ENCODE results near the gene DPPA2. TPM values are rescaled to one million over a fixed set of nuclear protein-coding genes. Genes with fewer than 3 reads are reported as not detected.

The DPPA2 gene
- total RNA-seq, 4 donors from 2014 or later = not detected

DNA sequence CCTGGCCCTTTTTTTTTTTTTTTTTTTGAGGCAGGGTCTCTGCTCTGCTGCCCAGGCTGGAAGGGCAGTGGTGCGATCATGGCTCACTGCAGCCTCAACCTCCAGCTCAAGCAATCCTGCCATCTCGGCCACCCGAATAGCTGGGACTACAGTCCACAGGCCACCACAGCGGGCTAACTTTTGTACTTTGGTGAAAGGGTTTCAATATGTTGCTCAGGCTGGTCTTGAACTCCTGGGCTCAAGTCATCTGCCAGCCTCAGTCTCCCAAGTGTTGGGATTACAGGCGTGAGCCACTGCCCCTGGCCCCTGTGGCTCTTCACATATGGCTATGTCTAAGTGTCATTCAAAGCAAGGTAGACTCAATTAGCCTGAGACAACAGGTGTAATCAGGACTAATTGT, 8.8 kb upstream of the DPPA2 start:
- H3K4me1 ChIP-seq = no peaks in the 10 kb centered on the region
- no peak overlapping the region for H3K4me3 ChIP-seq
- H3K27ac ChIP-seq = no peak overlapping the region
- H3K27me3 ChIP-seq = no peaks in the 10 kb centered on the region
- DNase-seq (ENCODE audit: low spot score in 2 of 2) = no peak
- H3K36me3 ChIP-seq = no peaks in the 10 kb centered on the region
- TF ChIP-seq POLR2A (IDR thresholded peaks at IDR 0.05) = no peak
- TF ChIP-seq POLR2AphosphoS5 (IDR thresholded peaks at IDR 0.05) = no peak
- TF ChIP-seq EP300 (IDR thresholded peaks at IDR 0.05) = no peak
- TF ChIP-seq CTCF (IDR thresholded peaks at IDR 0.05) = no peak
- no peaks in the 10 kb centered on the region for H3K9me3 ChIP-seq
- WGBS = 85% methylated on average over 2 of the region's 5 CpGs

DNA sequence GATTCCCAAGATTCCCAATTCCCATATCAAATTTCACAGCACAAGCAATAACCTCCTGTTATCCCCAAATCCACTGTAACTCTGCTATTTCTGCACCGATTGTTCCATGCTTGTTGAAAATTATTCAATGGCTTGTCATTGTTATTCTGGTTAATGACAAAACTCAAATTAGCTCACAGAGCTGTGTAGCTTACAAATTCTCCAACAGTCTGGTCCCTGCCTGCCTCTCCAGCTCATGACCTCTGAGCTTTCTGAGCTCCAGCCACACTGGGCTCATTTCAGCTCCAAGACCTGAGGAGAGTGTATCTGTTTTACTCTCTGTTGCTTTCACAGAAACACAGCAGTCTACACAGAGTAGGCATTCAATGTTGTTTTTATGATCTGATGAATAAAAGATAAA, 3.3 kb downstream of the DPPA2 start:
- Histone ChIP-seq H3K36me3 (no peaks in the 10 kb centered on the region), H3K4me3 (no peak overlapping the region), H3K4me1 (no peaks in the 10 kb centered on the region), H3K27ac (no peak overlapping the region), H3K9me3 (peaks cover 4% of the 10 kb centered on the region), H3K27me3 (no peaks in the 10 kb centered on the region)
- TF ChIP-seq POLR2AphosphoS5 (IDR thresholded peaks at IDR 0.05) (no peak), EP300 (IDR thresholded peaks at IDR 0.05) (no peak)
- DNase-seq (ENCODE audit: low spot score in 2 of 2) = no peak
- 58% methylated on average over 1 of the region's 1 CpG for WGBS

DNA sequence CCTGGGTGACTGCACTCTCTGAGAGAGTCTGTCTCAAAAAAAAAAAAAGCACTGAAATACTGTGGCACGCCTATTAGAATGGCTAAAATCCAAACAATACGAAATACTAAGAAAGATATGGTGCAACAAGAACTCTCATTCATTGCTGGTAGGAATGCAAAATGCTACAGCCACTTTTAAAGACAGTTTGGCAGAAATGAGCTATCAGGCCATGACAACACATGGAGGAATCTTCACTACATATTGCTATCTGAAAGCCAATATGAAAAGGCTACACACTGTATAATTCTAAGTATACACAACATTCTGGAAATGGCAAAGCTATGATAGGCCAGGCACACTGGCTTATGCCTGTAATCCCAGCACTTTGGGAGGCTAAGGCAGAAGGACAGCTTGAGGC, 18.8 kb downstream of the DPPA2 start:
- H3K36me3 ChIP-seq = no peaks in the 10 kb centered on the region
- H3K27me3 ChIP-seq = no peaks in the 10 kb centered on the region
- no peak for TF ChIP-seq POLR2A (IDR thresholded peaks at IDR 0.05)
- TF ChIP-seq EP300 (IDR thresholded peaks at IDR 0.05) = no peak
- TF ChIP-seq POLR2AphosphoS5 (IDR thresholded peaks at IDR 0.05) = no peak
- no peak for TF ChIP-seq CTCF (IDR thresholded peaks at IDR 0.05)
- H3K4me1 ChIP-seq = no peaks in the 10 kb centered on the region
- no peak for DNase-seq (ENCODE audit: low spot score in 2 of 2)
- H3K4me3 ChIP-seq = no peak overlapping the region
- H3K9me3 ChIP-seq = no peaks in the 10 kb centered on the region
- WGBS = 79% methylated on average over 2 of the region's 2 CpGs
- no peak overlapping the region for H3K27ac ChIP-seq

DNA sequence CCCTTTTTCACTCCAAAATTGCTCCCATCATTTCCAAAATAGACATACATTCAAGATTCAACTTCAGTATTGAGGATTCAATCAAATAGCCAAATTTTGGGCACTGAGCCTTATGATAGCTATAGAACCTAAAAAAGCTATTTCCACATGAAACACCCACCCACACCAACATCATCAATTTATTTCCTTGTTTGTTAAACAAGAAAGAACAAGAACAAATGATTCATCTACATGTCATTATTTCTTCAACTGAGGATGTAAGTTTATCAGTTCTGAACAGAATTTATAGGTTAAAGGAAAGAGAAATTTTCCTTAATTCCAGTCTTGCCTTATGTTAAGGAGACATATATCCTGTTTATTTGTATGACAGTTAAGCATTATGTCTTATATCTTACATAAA, 32.2 kb downstream of the DPPA2 start:
- no peak overlapping the region for H3K4me3 ChIP-seq
- no peaks in the 10 kb centered on the region for H3K4me1 ChIP-seq
- H3K27me3 ChIP-seq = no peaks in the 10 kb centered on the region
- no peaks in the 10 kb centered on the region for H3K36me3 ChIP-seq
- TF ChIP-seq EP300 (IDR thresholded peaks at IDR 0.05) = no peak
- TF ChIP-seq POLR2A (IDR thresholded peaks at IDR 0.05) = no peak
- TF ChIP-seq POLR2AphosphoS5 (IDR thresholded peaks at IDR 0.05) = no peak
- no peak for TF ChIP-seq CTCF (IDR thresholded peaks at IDR 0.05)
- H3K27ac ChIP-seq = no peak overlapping the region
- no peaks in the 10 kb centered on the region for H3K9me3 ChIP-seq
- no peak for DNase-seq (ENCODE audit: low spot score in 2 of 2)

- Histone ChIP-seq H3K4me1 (no peaks in the 10 kb centered on the region), H3K36me3 (no peaks in the 10 kb centered on the region), H3K27me3 (no peaks in the 10 kb centered on the region), H3K4me3 (no peak overlapping the region), H3K27ac (no peak overlapping the region), H3K9me3 (no peaks in the 10 kb centered on the region)
- 64% methylated on average over 1 of the region's 1 CpG for WGBS
- TF ChIP-seq POLR2A (IDR thresholded peaks at IDR 0.05) (no peak), EP300 (IDR thresholded peaks at IDR 0.05) (no peak), CTCF (IDR thresholded peaks at IDR 0.05) (no peak), POLR2AphosphoS5 (IDR thresholded peaks at IDR 0.05) (no peak)
- no peak for DNase-seq (ENCODE audit: low spot score in 2 of 2)
These were observed 37.8 kb downstream of the DPPA2 start for GRCh38 chr3:109278546-109278945.

- 27% methylated on average over 3 of the region's 3 CpGs for WGBS
- no peaks in the 10 kb centered on the region for H3K4me1 ChIP-seq
- no peak for DNase-seq (ENCODE audit: low spot score in 2 of 2)
- H3K9me3 ChIP-seq = no peaks in the 10 kb centered on the region
- TF ChIP-seq POLR2A (IDR thresholded peaks at IDR 0.05) = no peak
- TF ChIP-seq POLR2AphosphoS5 (IDR thresholded peaks at IDR 0.05) = no peak
- no peak for TF ChIP-seq EP300 (IDR thresholded peaks at IDR 0.05)
- no peak for TF ChIP-seq CTCF (IDR thresholded peaks at IDR 0.05)
- H3K27ac ChIP-seq = no peak overlapping the region
- no peaks in the 10 kb centered on the region for H3K36me3 ChIP-seq
- H3K4me3 ChIP-seq = no peak overlapping the region
- H3K27me3 ChIP-seq = no peaks in the 10 kb centered on the region
These were observed 38.2 kb downstream of the DPPA2 start for GRCh38 chr3:109278141-109278540.

Data from suprapubic skin (tissue), 4 donors.